Left kidney (tissue), 2 donors: Measurements from ENCODE around the gene CNBD2. TPM values are rescaled to one million over a fixed set of nuclear protein-coding genes. Genes with fewer than 3 reads are reported as not detected.
"Not testable (repeated sequence)": the region's sequence is repeated elsewhere in the genome, so short reads cannot be mapped to it uniquely, and the experiment has no call there.

Source experiments
- DNase-seq: peaks from one replicate; pipeline ENCODE4 v3.0.0-alpha.2; 2013
- polyA plus RNA-seq: library from polyadenylated mRNA; unstranded; fragments of 120-200 nt; gene quantifications from one replicate; pipeline ENCODE4 v1.2.1, GENCODE V29; 2013; ENCODE audit not compliant: insufficient read length

CNBD2 gene
- polyA plus RNA-seq, 1 donor: 1.1 TPM

- no peak for DNase-seq
Observed at GRCh38 chr20:36018208-36018988, 50.0 kb downstream of the CNBD2 start.

DNA sequence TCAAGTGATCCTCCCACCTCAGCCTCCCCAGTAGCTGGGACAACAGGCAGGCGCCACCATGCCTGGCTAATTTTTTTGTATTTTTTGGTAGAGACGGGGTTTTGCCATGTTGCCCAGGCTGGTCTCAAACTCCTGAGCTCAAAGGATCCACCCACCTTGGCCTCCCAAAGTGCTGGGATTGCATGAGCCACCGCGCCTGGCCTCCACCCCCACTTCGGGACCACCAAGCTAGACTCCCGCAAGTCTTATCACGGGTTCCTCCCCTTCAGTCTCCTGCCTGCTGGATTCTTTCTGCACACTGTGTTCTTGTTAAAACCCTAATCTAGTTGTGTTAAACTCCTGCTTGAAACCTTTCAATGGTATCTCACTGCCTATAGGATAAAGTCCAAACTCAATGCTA lies 57.7 kb downstream of the CNBD2 start:
- not testable (repeated sequence) for DNase-seq

- DNase-seq: no peak
Observed at GRCh38 chr20:36028106-36028808, 59.9 kb downstream of the CNBD2 start.

DNA sequence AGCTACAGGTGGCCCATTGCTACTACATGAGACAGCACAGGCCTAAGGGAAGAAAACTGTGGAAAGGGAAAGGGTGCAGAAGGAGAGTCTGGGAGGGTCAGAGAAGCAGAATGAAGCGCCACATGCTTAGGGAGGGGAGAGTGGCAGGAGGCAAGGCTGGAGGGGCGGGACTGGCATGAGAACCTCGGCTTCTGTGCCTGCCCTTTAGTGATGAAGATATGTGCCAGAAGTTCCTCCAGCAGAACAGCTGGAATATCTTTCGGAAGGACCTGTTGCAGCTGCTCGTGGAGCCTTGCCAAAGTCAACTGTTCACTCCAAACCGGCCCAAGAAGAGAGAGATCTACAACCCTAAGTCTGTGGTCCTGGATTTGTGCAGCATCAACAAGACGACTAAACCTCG lies 61.8 kb downstream of the CNBD2 start:
- DNase-seq: peak; percentile 40

DNA sequence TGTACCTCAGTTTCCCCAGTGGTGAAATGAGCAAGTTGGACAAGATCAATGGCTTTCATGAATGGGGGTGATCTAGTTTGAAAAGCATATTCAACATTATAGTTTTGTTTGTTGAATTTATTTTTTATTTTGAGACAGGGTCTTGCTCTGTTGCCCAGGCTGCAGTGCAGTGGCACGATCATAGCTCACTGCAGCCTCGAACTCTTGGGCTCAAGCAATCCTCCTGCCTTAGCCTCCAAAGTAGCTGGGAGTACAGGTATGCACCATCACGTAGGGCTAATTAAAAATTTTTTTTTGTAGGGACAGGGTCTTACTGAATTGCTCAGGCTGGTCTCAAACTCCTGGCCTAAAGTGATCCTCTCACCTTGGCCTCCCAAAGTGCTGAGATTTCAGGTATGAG lies 63.4 kb downstream of the CNBD2 start:
- no peak for DNase-seq

GRCh38 chr20:36034875-36035274 lies 66.5 kb downstream of the CNBD2 start:
- DNase-seq: no peak

GRCh38 chr20:36035745-36036144 lies 67.4 kb downstream of the CNBD2 start:
- DNase-seq: no peak

DNA sequence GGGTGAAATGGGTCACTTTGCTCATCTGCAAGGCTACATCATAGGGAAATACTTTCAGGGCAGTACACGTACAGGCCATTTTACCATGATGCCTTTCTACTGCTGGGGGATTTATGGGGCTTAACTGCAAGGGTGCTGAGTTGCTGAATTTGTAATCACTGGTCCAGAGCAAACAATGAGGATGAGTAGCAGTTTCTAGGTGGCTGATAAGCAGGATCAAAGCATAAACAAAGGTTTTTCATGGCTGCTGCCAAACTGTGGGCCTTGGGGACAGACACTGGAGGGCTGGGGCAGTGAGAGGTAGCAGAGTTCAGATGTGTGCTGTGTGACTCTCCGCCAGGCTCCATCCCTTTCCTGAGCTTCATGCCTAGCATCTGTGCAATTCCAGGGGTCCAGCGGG lies 68.3 kb downstream of the CNBD2 start:
- no peak for DNase-seq

- DNase-seq: no peak
Observed at GRCh38 chr20:36040571-36040970, 72.2 kb downstream of the CNBD2 start.

DNA sequence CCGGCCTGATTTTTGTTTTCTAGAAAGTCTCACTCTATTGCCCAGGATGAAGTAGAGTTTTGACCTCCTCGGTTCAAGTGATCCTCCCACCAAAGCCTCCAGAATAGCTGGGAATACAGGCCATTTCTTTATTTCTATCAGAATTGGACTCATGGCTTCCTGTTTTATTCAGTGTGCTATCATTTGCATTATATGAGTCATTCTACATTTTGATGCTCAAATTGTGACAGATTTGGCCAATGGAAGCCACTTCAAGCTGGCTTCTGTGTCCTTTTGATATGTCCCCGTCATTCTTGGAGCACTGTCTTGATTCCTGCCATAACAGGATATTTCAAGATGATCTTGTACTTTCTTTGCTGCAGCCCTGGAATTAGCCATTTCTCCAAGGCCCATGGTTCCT lies 75.1 kb downstream of the CNBD2 start:
- no peak for DNase-seq

GRCh38 chr20:36043892-36044515 lies 75.6 kb downstream of the CNBD2 start:
- DNase-seq: no peak

DNA sequence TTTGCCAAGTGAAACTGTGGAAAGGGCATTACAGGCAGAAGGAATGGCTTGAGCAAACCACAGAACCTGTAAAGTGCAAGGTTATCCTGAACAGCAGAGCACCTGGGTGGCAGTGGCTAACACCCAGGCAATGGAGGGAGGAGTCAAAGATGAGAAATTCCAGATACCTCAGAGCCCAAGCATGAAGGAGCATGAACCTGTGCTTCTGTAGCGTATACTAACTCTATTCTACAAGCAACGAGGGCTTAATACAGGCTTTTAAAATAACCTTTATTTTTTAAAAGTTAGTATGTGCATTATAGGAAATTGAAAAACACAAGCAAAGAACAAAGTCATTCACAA lies 77.0 kb downstream of the CNBD2 start:
- no peak for DNase-seq

GRCh38 chr20:36046073-36046798 lies 77.8 kb downstream of the CNBD2 start:
- not testable (repeated sequence) for DNase-seq

GRCh38 chr20:36049408-36049807 lies 81.0 kb downstream of the CNBD2 start:
- not testable (repeated sequence) for DNase-seq

DNA sequence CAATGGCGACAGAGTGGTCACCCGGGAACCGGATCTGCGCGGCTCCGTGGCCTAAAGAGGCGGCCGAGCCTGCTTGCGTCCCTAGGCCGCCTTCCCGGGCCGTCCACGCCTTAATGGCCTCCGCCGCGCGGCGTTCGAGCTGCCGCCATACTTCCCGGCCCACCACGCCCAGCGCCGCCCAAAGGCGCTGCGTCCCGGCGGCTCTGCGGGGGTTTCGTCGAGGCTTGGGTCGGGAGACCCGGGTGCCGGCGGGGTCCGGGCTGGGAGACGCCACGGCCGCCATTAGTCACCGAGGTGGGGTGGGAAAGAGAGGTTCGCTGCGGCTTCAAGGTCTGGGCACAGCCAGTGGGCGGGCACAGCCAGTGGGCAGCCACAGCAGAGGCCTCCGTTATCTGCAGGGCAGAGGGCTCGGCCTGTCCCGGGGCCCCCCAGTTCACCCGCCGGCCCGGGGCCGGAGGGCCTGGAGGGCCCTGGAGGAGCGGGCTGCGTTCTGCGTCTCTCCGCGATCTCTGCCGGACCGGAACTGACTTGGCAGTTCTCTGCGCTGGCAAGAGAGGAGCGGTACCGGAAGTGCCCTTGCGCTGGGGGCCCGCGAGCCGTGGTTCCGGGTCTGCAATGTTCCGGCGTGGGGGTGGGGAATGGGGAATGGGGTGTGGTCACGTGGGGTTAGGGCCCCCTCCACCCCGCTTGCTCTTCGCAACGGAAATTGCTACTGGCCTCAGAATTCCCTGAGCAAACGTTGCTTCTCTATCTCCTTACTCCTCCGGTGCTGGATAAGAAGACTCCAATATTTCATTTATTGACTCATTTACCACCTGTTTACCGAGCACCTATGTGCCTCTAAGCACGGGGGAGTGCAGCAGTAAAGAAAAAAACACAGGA lies 82.3 kb downstream of the CNBD2 start:
- peak; percentile 84 for DNase-seq

- DNase-seq: peak; percentile 11
Observed at GRCh38 chr20:36051318-36052116, 83.1 kb downstream of the CNBD2 start.

DNA sequence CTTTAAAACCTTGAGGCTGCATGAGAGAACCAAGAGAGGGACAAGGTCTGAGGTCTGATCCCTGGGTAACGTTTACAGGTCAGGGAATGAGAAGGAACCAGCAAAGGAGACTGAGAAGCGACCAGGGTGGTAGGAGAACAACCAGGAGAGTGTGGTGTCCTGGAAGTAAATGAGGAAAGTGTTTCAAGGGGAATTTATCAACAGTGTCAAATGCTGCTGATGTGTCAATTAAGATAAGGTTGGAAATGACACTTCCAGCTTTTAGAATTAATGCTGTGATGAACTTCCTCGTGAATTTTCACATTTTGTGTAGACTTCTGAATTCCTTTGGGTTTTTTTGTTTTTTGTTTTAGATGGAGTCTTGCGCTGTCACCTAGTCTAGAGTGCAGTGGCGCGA lies 83.7 kb downstream of the CNBD2 start:
- no peak for DNase-seq

GRCh38 chr20:36053863-36054518 lies 85.6 kb downstream of the CNBD2 start:
- not testable (repeated sequence) for DNase-seq

DNA sequence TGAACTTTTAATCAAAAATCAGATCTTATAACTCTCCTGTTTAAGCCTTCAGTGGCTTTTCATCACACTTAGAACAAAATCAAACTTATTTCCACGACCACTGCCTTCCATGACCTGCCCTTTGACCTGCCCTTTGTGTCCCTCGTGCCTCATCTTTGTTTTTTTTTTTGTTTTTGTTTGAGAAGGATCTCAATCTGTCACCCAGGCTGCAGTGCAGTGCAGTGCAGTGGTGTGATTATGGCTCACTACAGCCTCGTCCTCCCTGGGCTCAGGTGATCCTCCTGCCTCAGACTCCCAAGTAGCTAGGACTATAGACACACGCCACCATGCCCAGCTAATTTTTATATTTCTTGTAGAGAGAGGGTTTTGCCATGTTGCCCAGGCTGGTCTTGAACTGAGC lies 86.8 kb downstream of the CNBD2 start:
- DNase-seq: no peak

DNA sequence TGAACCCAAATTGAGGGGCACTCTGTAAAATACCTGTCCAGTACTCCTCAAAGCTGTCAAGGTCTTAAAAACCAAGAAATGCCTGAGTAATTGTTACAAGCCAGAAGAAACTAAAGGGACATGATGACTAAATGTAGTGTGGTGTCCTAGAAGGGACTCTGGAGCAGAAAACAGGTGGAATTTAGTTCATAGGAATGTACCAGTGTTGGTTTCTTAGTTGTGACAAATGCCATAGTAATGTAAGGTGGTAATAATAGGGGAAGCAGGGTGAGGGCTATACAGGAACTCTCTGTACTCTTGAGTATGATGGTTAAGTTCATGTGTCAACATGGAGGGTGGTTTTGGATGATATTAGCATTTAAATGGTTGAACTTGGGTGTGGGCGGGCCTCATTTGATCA lies 92.3 kb downstream of the CNBD2 start:
- no peak for DNase-seq
